Omental fat pad (tissue), 4 donors: ENCODE data around the gene TARDBP. TPM values are rescaled to one million over a fixed set of nuclear protein-coding genes. Genes with fewer than 3 reads are reported as not detected.
"Not testable (repeated sequence)": the region's sequence is repeated elsewhere in the genome, so short reads cannot be mapped to it uniquely, and the experiment has no call there.

Experiments used
- ATAC-seq: fragments of 150-250 bp; one replicate; pipeline ENCODE4 v1.9.1; 2016; ENCODE audit warnings: mild to moderate bottlenecking, moderate library complexity; ENCODE audit not compliant: low FRiP score
- DNase-seq: peaks from one replicate; pipeline ENCODE4 v3.0.0-alpha.2; 2019; ENCODE audit warnings: low spot score
- CTCF ChIP-seq, 3 donors: fragments of 450-650 bp; IDR thresholded peaks; one replicate each; pipeline ENCODE4 v1.5.1; 2016 to 2017; ENCODE audit warnings: antibody characterized with exemption in 3 of 3, mild to moderate bottlenecking in 3 of 3, moderate library complexity in 2 of 3
- total RNA-seq, 4 donors: library from RNA; depleted of rRNA; stranded (reverse); fragments of >200 nt; gene quantifications; one replicate each; pipeline ENCODE4 v1.1.0, GENCODE V29; 2016

The TARDBP gene
- total RNA-seq, 4 donors from 2014 or later = 73.8 to 188 (median 124) TPM

GRCh38 chr1:11042995-11043874 is 30.8 kb downstream of the TARDBP start:
- ATAC-seq = no peak
- TF ChIP-seq CTCF (IDR thresholded peaks at IDR 0.05) = no peak
- DNase-seq = no peak

- DNase-seq = no peak
- no peak for TF ChIP-seq CTCF (IDR thresholded peaks at IDR 0.05)
- ATAC-seq = no peak
Measured at GRCh38 chr1:11044086-11044848, 31.8 kb downstream of the TARDBP start.

- TF ChIP-seq CTCF (IDR thresholded peaks at IDR 0.05) = no peak
- DNase-seq (no peak), ATAC-seq (no peak)
Measured at GRCh38 chr1:11044849-11045427, 32.5 kb downstream of the TARDBP start.

- DNase-seq = no peak
- no peak for TF ChIP-seq CTCF (IDR thresholded peaks at IDR 0.05)
- ATAC-seq = no peak
Measured at GRCh38 chr1:11045428-11046269, 33.2 kb downstream of the TARDBP start.

GRCh38 chr1:11046270-11046566 is 33.8 kb downstream of the TARDBP start:
- no peak for TF ChIP-seq CTCF (IDR thresholded peaks at IDR 0.05)
- ATAC-seq = no peak
- DNase-seq = no peak

- TF ChIP-seq CTCF (IDR thresholded peaks at IDR 0.05) = no peak
- ATAC-seq (no peak), DNase-seq (no peak)
Measured at GRCh38 chr1:11046625-11047365, 34.3 kb downstream of the TARDBP start, which contains the start of gene MASP2. Gene MASP2 (minus strand): TSS chr1:11047239. CDS start chr1:11047207, 32 bp downstream.

- not testable (repeated sequence) for ATAC-seq, DNase-seq
Measured at GRCh38 chr1:11051121-11051520, 38.7 kb downstream of the TARDBP start.
